GM23248 (cell line): ENCODE results near the gene PSMG4. TPM values are rescaled to one million over a fixed set of nuclear protein-coding genes. Genes with fewer than 3 reads are reported as not detected.

Experiments
- DNase-seq: peaks from one replicate; pipeline ENCODE4 v3.0.0-alpha.2; 2015
- H2AFZ ChIP-seq: fragments of 200-600 bp; sonication (generic); 2 replicates; pipeline ENCODE4 v1.6.1; 2016; ENCODE audit warnings: antibody characterized with exemption
- H3F3A ChIP-seq: fragments of 200-600 bp; sonication (generic); 2 replicates; pipeline ENCODE4 v1.6.1; 2016; ENCODE audit warnings: mild to moderate bottlenecking, antibody characterized with exemption, mixed run types; ENCODE audit not compliant: insufficient read depth
- H3K27ac ChIP-seq: fragments of 200-600 bp; sonication (generic); 2 replicates; pipeline ENCODE4 v1.5.1; 2016; ENCODE audit warnings: mild to moderate bottlenecking
- H3K27me3 ChIP-seq: fragments of 200-600 bp; sonication (generic); replicated peaks from 2 replicates; pipeline ENCODE4 v1.6.1; 2016; ENCODE audit warnings: mild to moderate bottlenecking; ENCODE audit not compliant: insufficient read depth
- H3K36me3 ChIP-seq: fragments of 200-600 bp; sonication (generic); 2 replicates; pipeline ENCODE4 v1.6.1; 2016; ENCODE audit warnings: low read depth, mild to moderate bottlenecking
- H3K4me1 ChIP-seq: fragments of 200-600 bp; sonication (generic); 2 replicates; pipeline ENCODE4 v1.6.1; 2016; ENCODE audit warnings: mild to moderate bottlenecking; ENCODE audit not compliant: insufficient read depth
- H3K4me2 ChIP-seq: fragments of 200-600 bp; sonication (generic); one replicate; pipeline ENCODE4 v1.6.1; 2016; ENCODE audit warnings: mild to moderate bottlenecking; ENCODE audit not compliant: unreplicated experiment
- H3K4me3 ChIP-seq: fragments of 200-600 bp; sonication (generic); 2 replicates; pipeline ENCODE4 v1.5.1; 2016; ENCODE audit warnings: mild to moderate bottlenecking
- H3K79me2 ChIP-seq: fragments of 200-600 bp; sonication (generic); 2 replicates; pipeline ENCODE4 v1.6.1; 2016; ENCODE audit warnings: mild to moderate bottlenecking; ENCODE audit not compliant: insufficient read depth
- H3K9ac ChIP-seq: fragments of 200-600 bp; sonication (generic); 2 replicates; pipeline ENCODE4 v1.6.1; 2016; ENCODE audit warnings: mild to moderate bottlenecking
- H3K9me2 ChIP-seq: fragments of 200-600 bp; sonication (generic); 2 replicates; pipeline ENCODE4 v1.6.1; 2016; ENCODE audit warnings: mixed run types, mild to moderate bottlenecking, moderate library complexity; ENCODE audit not compliant: insufficient read depth
- H3K9me3 ChIP-seq: fragments of 200-600 bp; sonication (generic); one replicate; pipeline ENCODE4 v1.6.1; 2017; ENCODE audit warnings: low read depth
- H4K20me1 ChIP-seq: fragments of 200-600 bp; sonication (generic); 2 replicates; pipeline ENCODE4 v1.6.0; 2016; ENCODE audit not compliant: insufficient read depth
- EZH2 ChIP-seq: fragments of 200-600 bp; sonication (generic); IDR thresholded peaks from 2 replicates; pipeline ENCODE4 v1.6.1; 2018; ENCODE audit warnings: antibody characterized with exemption, mild to moderate bottlenecking; ENCODE audit not compliant: insufficient read depth, poor library complexity, severe bottlenecking
- EZH2phosphoT487 ChIP-seq: fragments of 200-600 bp; sonication (generic); IDR thresholded peaks from 2 replicates; pipeline ENCODE4 v1.6.1; 2018; ENCODE audit warnings: antibody characterized with exemption, moderate library complexity, mild to moderate bottlenecking, low read depth; ENCODE audit not compliant: insufficient read depth
- WGBS, 2 experiments: methylation state at CpG; one replicate each; pipeline ENCODE4 v1.1.6; 2015 to 2017; ENCODE audit warnings: low lambda C conversion rate in 2 of 2, low coverage in 1 of 2; ENCODE audit errors: missing lambda C conversion rate in 2 of 2; 5-methylcytosine and 5-hydroxymethylcytosine counted together
- in situ Hi-C: fragments of 300-500 bp; cut with MboI; formaldehyde crosslinking; loops from 2 replicates; pipeline ENCODE4 v1.15.0; 2020
- polyA plus RNA-seq: library from polyadenylated mRNA; unstranded; fragments of >200 nt; fragmentation: Nextera tagmentation; extraction: Ambion mirVana; gene quantifications from 2 replicates; pipeline ENCODE4 v1.2.1, GENCODE V29; 2016
- total RNA-seq: library from RNA; depleted of rRNA; stranded (reverse); fragments of >200 nt; shearing (Covaris generic); gene quantifications from 2 replicates; pipeline ENCODE4 v1.2.3, GENCODE V29; 2014

PSMG4 gene
- total and polyA plus RNA-seq, 2 experiments from 2014 or later, result 20.0 to 46.9 TPM

- H4K20me1 ChIP-seq, result no peaks in the 10 kb centered on the region
- no peak for DNase-seq
- H2AFZ ChIP-seq, result no peak overlapping the region
- no peak for TF ChIP-seq EZH2phosphoT487
- no peak for TF ChIP-seq EZH2
- no peaks in the 10 kb centered on the region for H3K9me3 ChIP-seq
- no peaks in the 10 kb centered on the region for H3K4me1 ChIP-seq
- H3K4me2 ChIP-seq, result no peak overlapping the region
- H3K27ac ChIP-seq, result no peak overlapping the region
- H3K9ac ChIP-seq, result no peak overlapping the region
- H3F3A ChIP-seq, result no peaks in the 10 kb centered on the region
- 90 to 96% methylated on average over 10 of the region's 10 CpGs for whole genome bisulfite sequencing, 2 experiments
- no peaks in the 10 kb centered on the region for H3K36me3 ChIP-seq
- no peaks in the 10 kb centered on the region for H3K27me3 ChIP-seq
- no peak overlapping the region for H3K4me3 ChIP-seq
- no peaks in the 10 kb centered on the region for H3K79me2 ChIP-seq
- no peaks in the 10 kb centered on the region for H3K9me2 ChIP-seq
- in situ Hi-C loops, result no loop called here
These were observed 48.1 kb downstream of the PSMG4 start for GRCh38 chr6:3306848-3307247.

GRCh38 chr6:3307436-3307835 lies 48.7 kb downstream of the PSMG4 start:
- Histone ChIP-seq H3F3A (no peaks in the 10 kb centered on the region), H3K27me3 (no peaks in the 10 kb centered on the region), H2AFZ (no peak overlapping the region), H3K4me3 (no peak overlapping the region), H4K20me1 (no peaks in the 10 kb centered on the region), H3K4me1 (no peaks in the 10 kb centered on the region), H3K9me3 (no peaks in the 10 kb centered on the region), H3K9ac (no peak overlapping the region), H3K79me2 (no peaks in the 10 kb centered on the region), H3K36me3 (no peaks in the 10 kb centered on the region), H3K9me2 (no peaks in the 10 kb centered on the region), H3K4me2 (no peak overlapping the region), H3K27ac (no peak overlapping the region)
- in situ Hi-C loops, result no loop called here
- TF ChIP-seq EZH2phosphoT487, result no peak
- no peak for TF ChIP-seq EZH2
- WGBS, 2 experiments, result 72 to 79% methylated on average over 12 of the region's 12 CpGs
- no peak for DNase-seq

- Histone ChIP-seq H3K4me1 (no peaks in the 10 kb centered on the region), H3K4me3 (no peak overlapping the region), H2AFZ (no peak overlapping the region), H4K20me1 (no peaks in the 10 kb centered on the region), H3K79me2 (no peaks in the 10 kb centered on the region), H3K9ac (no peak overlapping the region), H3F3A (no peaks in the 10 kb centered on the region), H3K27me3 (no peaks in the 10 kb centered on the region), H3K36me3 (no peaks in the 10 kb centered on the region), H3K9me3 (no peaks in the 10 kb centered on the region), H3K9me2 (no peaks in the 10 kb centered on the region), H3K4me2 (no peak overlapping the region), H3K27ac (no peak overlapping the region)
- no peak for TF ChIP-seq EZH2
- no peak for TF ChIP-seq EZH2phosphoT487
- DNase-seq, result no peak
- 87 to 89% methylated on average over 9 to 10 of the region's 10 CpGs for WGBS, 2 experiments
- in situ Hi-C loops, result no loop called here
These were observed 49.4 kb downstream of the PSMG4 start for GRCh38 chr6:3308106-3308505.

GRCh38 chr6:3309391-3310050 lies 50.8 kb downstream of the PSMG4 start:
- no peaks in the 10 kb centered on the region for H3K79me2 ChIP-seq
- no peak for DNase-seq
- 76 to 81% methylated on average over 11 of the region's 11 CpGs for WGBS, 2 experiments
- in situ Hi-C loops, result no loop called here
- H3K36me3 ChIP-seq, result no peaks in the 10 kb centered on the region
- H4K20me1 ChIP-seq, result no peaks in the 10 kb centered on the region
- H3K27ac ChIP-seq, result no peak overlapping the region
- H3K27me3 ChIP-seq, result no peaks in the 10 kb centered on the region
- H3K9me2 ChIP-seq, result no peaks in the 10 kb centered on the region
- no peak overlapping the region for H3K9ac ChIP-seq
- TF ChIP-seq EZH2 (no peak), EZH2phosphoT487 (no peak)
- H3K4me3 ChIP-seq, result no peak overlapping the region
- no peaks in the 10 kb centered on the region for H3K4me1 ChIP-seq
- H2AFZ ChIP-seq, result no peak overlapping the region
- no peaks in the 10 kb centered on the region for H3F3A ChIP-seq
- no peak overlapping the region for H3K4me2 ChIP-seq
- H3K9me3 ChIP-seq, result no peaks in the 10 kb centered on the region

GRCh38 chr6:3310051-3310448 lies 51.3 kb downstream of the PSMG4 start:
- in situ Hi-C loops, result no loop called here
- Histone ChIP-seq H3K9me3 (no peaks in the 10 kb centered on the region), H3K27me3 (no peaks in the 10 kb centered on the region), H3K36me3 (no peaks in the 10 kb centered on the region), H3K27ac (no peak overlapping the region), H3K9ac (no peak overlapping the region), H4K20me1 (no peaks in the 10 kb centered on the region), H3K79me2 (no peaks in the 10 kb centered on the region), H3F3A (no peaks in the 10 kb centered on the region), H3K4me3 (no peak overlapping the region), H3K4me2 (no peak overlapping the region), H3K9me2 (no peaks in the 10 kb centered on the region), H3K4me1 (no peaks in the 10 kb centered on the region), H2AFZ (no peak overlapping the region)
- TF ChIP-seq EZH2 (no peak), EZH2phosphoT487 (no peak)
- WGBS, 2 experiments, result 82 to 88% methylated on average over 5 to 6 of the region's 6 CpGs
- no peak for DNase-seq
